DND-41 (cell line): ENCODE results near the gene SNX14.
A peak's percentile ranks its signal among the peaks of the same experiment; 100 is the strongest.

Experiments
- ATAC-seq: fragments of 200-7000 bp; cut with Tn5 transposase; 3 replicates; pipeline ENCODE4 v1.9.1; 2021; ENCODE audit warnings: low read depth; ENCODE audit not compliant: insufficient read depth
- DNase-seq: peaks from one replicate; pipeline ENCODE4 v3.0.0-alpha.2; 2020
- H2AFZ ChIP-seq: 2 replicates; pipeline ENCODE4 v1.6.0; 2012; ENCODE audit warnings: low read depth, low read length
- H3K27ac ChIP-seq: 2 replicates; pipeline ENCODE4 v1.5.1; 2012; ENCODE audit warnings: low read length, inconsistent platforms
- H3K27me3 ChIP-seq: fragments of 200-600 bp; sonication (generic); 2 replicates; pipeline ENCODE4 v1.6.0; 2012; ENCODE audit warnings: low read length, mild to moderate bottlenecking, inconsistent platforms; ENCODE audit not compliant: insufficient read depth, poor library complexity
- H3K36me3 ChIP-seq: 2 replicates; pipeline ENCODE4 v1.5.1; 2012; ENCODE audit warnings: low read length, inconsistent platforms; ENCODE audit not compliant: insufficient read depth
- H3K4me1 ChIP-seq: 2 replicates; pipeline ENCODE4 v1.5.1; 2012; ENCODE audit warnings: mild to moderate bottlenecking, low read length; ENCODE audit not compliant: insufficient read depth
- H3K4me2 ChIP-seq: 2 replicates; pipeline ENCODE4 v1.6.0; 2012; ENCODE audit warnings: mild to moderate bottlenecking, moderate library complexity, low read length, inconsistent platforms; ENCODE audit not compliant: insufficient read depth
- H3K4me3 ChIP-seq, 2 experiments: fragments of 200-600 bp in 1 of 2; shearing (Covaris generic) in 1 of 2; 2 replicates each; pipeline ENCODE4 v1.5.1; 2012 to 2016; ENCODE audit warnings: inconsistent platforms in 2 of 2, low read length in 2 of 2, mild to moderate bottlenecking in 2 of 2, low read depth in 1 of 2, moderate library complexity in 1 of 2
- H3K79me2 ChIP-seq: 2 replicates; pipeline ENCODE4 v1.6.0; 2012; ENCODE audit warnings: low read length, inconsistent platforms; ENCODE audit not compliant: insufficient read depth
- H3K9ac ChIP-seq: 2 replicates; pipeline ENCODE4 v1.6.0; 2012; ENCODE audit warnings: low read depth, mild to moderate bottlenecking, inconsistent platforms, low read length, moderate library complexity
- H3K9me3 ChIP-seq: 2 replicates; pipeline ENCODE4 v1.5.1; 2012; ENCODE audit warnings: low read length, moderate library complexity, mild to moderate bottlenecking, inconsistent platforms; ENCODE audit not compliant: insufficient read depth, severe bottlenecking
- H4K20me1 ChIP-seq: 2 replicates; pipeline ENCODE4 v1.6.0; 2012; ENCODE audit warnings: low read length; ENCODE audit not compliant: insufficient read depth
- EZH2 ChIP-seq: IDR thresholded peaks from 3 replicates; pipeline ENCODE4 v1.6.1; 2012; ENCODE audit warnings: borderline replicate concordance, low read depth, mild to moderate bottlenecking, moderate library complexity, low read length, inconsistent platforms; ENCODE audit not compliant: severe bottlenecking
- TF ChIP-seq, protein P1 (sequence below): IDR thresholded peaks from 2 replicates; pipeline ENCODE4 v1.5.1; 2012; ENCODE audit warnings: borderline replicate concordance, low read length, moderate library complexity, mild to moderate bottlenecking; ENCODE audit not compliant: poor library complexity, severe bottlenecking; ENCODE audit errors: extremely low read depth

The SNX14 gene, protein sequence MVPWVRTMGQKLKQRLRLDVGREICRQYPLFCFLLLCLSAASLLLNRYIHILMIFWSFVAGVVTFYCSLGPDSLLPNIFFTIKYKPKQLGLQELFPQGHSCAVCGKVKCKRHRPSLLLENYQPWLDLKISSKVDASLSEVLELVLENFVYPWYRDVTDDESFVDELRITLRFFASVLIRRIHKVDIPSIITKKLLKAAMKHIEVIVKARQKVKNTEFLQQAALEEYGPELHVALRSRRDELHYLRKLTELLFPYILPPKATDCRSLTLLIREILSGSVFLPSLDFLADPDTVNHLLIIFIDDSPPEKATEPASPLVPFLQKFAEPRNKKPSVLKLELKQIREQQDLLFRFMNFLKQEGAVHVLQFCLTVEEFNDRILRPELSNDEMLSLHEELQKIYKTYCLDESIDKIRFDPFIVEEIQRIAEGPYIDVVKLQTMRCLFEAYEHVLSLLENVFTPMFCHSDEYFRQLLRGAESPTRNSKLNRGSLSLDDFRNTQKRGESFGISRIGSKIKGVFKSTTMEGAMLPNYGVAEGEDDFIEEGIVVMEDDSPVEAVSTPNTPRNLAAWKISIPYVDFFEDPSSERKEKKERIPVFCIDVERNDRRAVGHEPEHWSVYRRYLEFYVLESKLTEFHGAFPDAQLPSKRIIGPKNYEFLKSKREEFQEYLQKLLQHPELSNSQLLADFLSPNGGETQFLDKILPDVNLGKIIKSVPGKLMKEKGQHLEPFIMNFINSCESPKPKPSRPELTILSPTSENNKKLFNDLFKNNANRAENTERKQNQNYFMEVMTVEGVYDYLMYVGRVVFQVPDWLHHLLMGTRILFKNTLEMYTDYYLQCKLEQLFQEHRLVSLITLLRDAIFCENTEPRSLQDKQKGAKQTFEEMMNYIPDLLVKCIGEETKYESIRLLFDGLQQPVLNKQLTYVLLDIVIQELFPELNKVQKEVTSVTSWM

DNA sequence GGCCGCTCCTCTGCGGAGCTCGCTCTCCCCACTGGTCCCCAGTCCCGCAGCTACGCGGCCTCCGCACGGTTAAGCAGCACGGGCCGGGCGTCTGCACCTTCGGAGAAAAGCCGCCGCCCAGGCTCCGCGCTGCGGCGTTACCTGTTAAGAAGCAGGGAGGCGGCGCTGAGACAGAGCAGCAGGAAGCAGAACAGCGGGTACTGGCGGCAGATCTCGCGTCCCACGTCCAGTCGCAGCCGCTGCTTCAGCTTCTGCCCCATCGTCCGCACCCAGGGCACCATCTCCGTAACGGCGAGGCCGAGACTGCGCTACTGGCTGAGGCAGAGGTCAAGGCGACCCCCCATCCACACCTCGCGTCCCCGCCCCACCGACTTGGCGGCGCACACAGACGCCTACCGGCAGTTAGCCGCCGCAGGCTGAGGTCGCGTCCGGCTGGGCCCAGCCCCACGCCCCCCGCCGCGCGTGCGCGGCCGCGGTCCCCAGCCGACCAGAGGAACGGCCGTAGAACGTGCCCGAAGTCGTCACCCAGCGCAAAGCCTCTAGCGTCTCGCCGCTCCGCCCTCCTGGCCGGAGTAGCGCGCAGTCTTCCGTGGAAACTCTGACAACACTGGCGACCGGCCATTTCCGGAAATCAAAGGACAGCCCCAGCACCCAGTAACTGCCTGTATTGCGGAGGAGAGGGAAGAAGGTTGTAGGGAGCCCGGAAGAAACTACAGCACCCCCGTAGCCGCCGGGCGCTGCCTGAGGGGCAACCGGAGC, at the start of gene SNX14:
Gene SNX14 (minus strand): TSS at position 421 of the 759 bp plus-strand sequence. CDS start 140 bp downstream, at position 281.
- Histone ChIP-seq H3K9ac (peak within 1 kb of the TSS; percentile 90), H2AFZ (peak within 1 kb of the TSS; percentile 96), H4K20me1 (no peaks in the 10 kb centered on the region), H3K4me2 (peak within 1 kb of the TSS; percentile 94), H3K27ac (peak within 1 kb of the TSS; percentile 57), H3K27me3 (peaks cover 11% of the 10 kb centered on the region), H3K79me2 (peaks cover 35% of the 10 kb centered on the region), H3K4me3 (peak within 1 kb of the TSS; percentile 75 to 82), H3K9me3 (no peaks in the 10 kb centered on the region), H3K4me1 (peaks cover 21% of the 10 kb centered on the region), H3K36me3 (peaks cover 4% of the 10 kb centered on the region; the same call in 1 of the 2 replicates)
- ATAC-seq (peak; percentile 85), DNase-seq (peak; percentile 77)
- TF ChIP-seq EZH2: peak; percentile 61
- TF ChIP-seq, protein P1, sequence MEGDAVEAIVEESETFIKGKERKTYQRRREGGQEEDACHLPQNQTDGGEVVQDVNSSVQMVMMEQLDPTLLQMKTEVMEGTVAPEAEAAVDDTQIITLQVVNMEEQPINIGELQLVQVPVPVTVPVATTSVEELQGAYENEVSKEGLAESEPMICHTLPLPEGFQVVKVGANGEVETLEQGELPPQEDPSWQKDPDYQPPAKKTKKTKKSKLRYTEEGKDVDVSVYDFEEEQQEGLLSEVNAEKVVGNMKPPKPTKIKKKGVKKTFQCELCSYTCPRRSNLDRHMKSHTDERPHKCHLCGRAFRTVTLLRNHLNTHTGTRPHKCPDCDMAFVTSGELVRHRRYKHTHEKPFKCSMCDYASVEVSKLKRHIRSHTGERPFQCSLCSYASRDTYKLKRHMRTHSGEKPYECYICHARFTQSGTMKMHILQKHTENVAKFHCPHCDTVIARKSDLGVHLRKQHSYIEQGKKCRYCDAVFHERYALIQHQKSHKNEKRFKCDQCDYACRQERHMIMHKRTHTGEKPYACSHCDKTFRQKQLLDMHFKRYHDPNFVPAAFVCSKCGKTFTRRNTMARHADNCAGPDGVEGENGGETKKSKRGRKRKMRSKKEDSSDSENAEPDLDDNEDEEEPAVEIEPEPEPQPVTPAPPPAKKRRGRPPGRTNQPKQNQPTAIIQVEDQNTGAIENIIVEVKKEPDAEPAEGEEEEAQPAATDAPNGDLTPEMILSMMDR: no peak

DNA sequence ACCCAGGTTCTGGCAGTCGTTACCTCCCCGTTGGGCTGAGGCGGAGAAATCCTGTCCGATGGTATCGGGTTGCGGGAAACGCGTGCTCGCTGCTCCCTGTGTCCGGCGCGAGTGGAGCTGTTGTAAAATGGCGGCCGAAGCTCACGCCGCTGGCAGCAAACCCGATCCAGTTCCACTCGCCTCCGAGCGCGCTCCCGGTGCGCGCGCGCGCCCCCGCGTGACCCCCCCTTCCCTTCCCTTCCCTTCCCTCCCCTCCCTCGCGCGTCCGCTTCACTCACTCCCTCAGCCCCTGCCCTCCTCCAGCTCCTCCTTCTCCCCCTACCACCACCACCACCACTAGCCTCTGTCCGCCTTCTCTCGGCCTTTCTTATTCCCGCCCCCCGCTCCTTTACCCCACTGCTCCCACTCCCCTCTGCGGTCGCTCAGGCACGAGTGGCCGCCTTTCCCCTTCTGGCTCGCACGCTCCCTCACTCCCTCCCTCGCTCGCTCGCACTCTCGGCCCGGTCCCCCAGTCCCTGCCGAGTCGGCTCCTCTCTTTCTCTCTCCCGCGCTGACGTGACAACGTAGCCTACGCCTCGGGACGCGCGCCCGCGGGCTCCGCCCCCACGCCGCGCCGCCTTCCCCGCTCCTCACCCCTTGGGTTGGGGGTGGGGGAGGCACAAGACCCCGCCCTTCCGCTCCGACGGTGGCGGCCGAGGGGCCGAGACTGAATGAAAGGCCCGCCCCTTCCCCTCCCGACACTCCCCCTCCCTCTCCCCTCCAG, 49.3 kb upstream of the SNX14 start, which contains the start of gene SYNCRIP:
Gene SYNCRIP (minus strand): TSS at position 113 of the 763 bp plus-strand sequence. CDS start 1,447 bp downstream, outside the sequence.
- Histone ChIP-seq H3K4me1 (peaks cover 42% of the 10 kb centered on the region), H3K9me3 (no peaks in the 10 kb centered on the region), H3K27ac (peak within 1 kb of the TSS; percentile 99), H3K27me3 (no peaks in the 10 kb centered on the region), H4K20me1 (peaks cover 40% of the 10 kb centered on the region), H2AFZ (peak within 1 kb of the TSS; percentile 97), H3K9ac (peak within 1 kb of the TSS; percentile 97), H3K4me3 (peak within 1 kb of the TSS; percentile 68 to 82), H3K4me2 (peak within 1 kb of the TSS; percentile 78), H3K79me2 (peaks cover 57% of the 10 kb centered on the region), H3K36me3 (peaks cover 45% of the 10 kb centered on the region)
- DNase-seq (peak; percentile 99), ATAC-seq (peak; percentile 78)
- TF ChIP-seq, protein P1: no peak
- TF ChIP-seq EZH2: no peak
